H1 (cell line): ENCODE data around the gene ARHGEF3. TPM values are rescaled to one million over a fixed set of nuclear protein-coding genes. Genes with fewer than 3 reads are reported as not detected.

Experiments
- ATF2 ChIP-seq: IDR thresholded peaks from 2 replicates; pipeline ENCODE4 v1.6.1; 2012; ENCODE audit warnings: low read length, inconsistent platforms
- GTF2F1 ChIP-seq: IDR thresholded peaks from 2 replicates; pipeline ENCODE4 v1.6.1; 2012; ENCODE audit warnings: low read depth, low read length, improper control_type of control experiment, borderline replicate concordance
- NRF1 ChIP-seq: IDR thresholded peaks from 2 replicates; pipeline ENCODE4 v1.6.1; 2011; ENCODE audit warnings: mild to moderate bottlenecking, low read depth, low read length, improper control_type of control experiment
- POLR2AphosphoS5 ChIP-seq: IDR thresholded peaks from 2 replicates; pipeline ENCODE4 v1.6.1; 2011; ENCODE audit warnings: low read depth, low read length
- RBBP5 ChIP-seq: IDR thresholded peaks from 2 replicates; pipeline ENCODE4 v1.7.1; 2012; ENCODE audit warnings: low read depth, mild to moderate bottlenecking, inconsistent platforms, low read length, moderate library complexity, borderline replicate concordance
- SIN3A ChIP-seq, 2 experiments: IDR thresholded peaks in 1 of 2; conservative IDR thresholded peaks in 1 of 2; 2 replicates each; pipeline ENCODE4 v1.6.1; 2011 to 2012; ENCODE audit warnings: low read length in 2 of 2, improper control_type of control experiment in 1 of 2, low read depth in 1 of 2, mild to moderate bottlenecking in 1 of 2
- polyA plus RNA-seq, 7 experiments: library from polyadenylated mRNA; depleted of rRNA in 3 of 7; stranded (reverse) in 5 of 7; unstranded in 2 of 7; fragments of >200 nt in 5 of 7; fragments of 200-250 nt in 2 of 7; gene quantifications; 1 replicate in 5 of 7; 2 replicates in 1 of 7; 4 replicates in 1 of 7; pipeline versions ENCODE4 v1.2.1 to v1.2.3, GENCODE V29; 2011 to 2013; ENCODE audit warnings: missing spikeins in 2 of 7, mixed read lengths in 2 of 7
- total RNA-seq: library from RNA; stranded (reverse); fragmentation: NEBNext Ultra II Directional; extraction: Animal tissue kit (Norgen Biotek cat#: 25700); gene quantifications from 2 replicates; pipeline ENCODE4 v1.2.1, GENCODE V29; 2021

Gene ARHGEF3
- total and polyA plus RNA-seq, 2 of the 8 experiments (the other 6 are each of a cell fraction or from before 2014, with no cell fraction given), result 2.8 to 6.0 TPM

- TF ChIP-seq NRF1, result no peak
- no peak for TF ChIP-seq GTF2F1
- no peak for TF ChIP-seq SIN3A (conservative IDR thresholded peaks at IDR 0.05 in 1 of 2, IDR thresholded peaks at IDR 0.05 in 1 of 2; ENCODE audit: low read depth in 1 of 2, low read length in 2 of 2)
- no peak for TF ChIP-seq POLR2AphosphoS5
- TF ChIP-seq ATF2, result no peak
- TF ChIP-seq RBBP5, result no peak
Observed at GRCh38 chr3:56775445-56775837, 26.3 kb downstream of the ARHGEF3 start (continued).
